ENCODE data around the gene DNAAF9.

The DNAAF9 gene

GRCh38 chr20:3410464-3410863, 3.0 kb upstream of the DNAAF9 start:
- no peak for DNase-seq (ENCODE audit: low spot score)

GRCh38 chr20:3409417-3409816, 1.9 kb upstream of the DNAAF9 start:
- DNase-seq (ENCODE audit: low spot score) = no peak

GRCh38 chr20:3407771-3408637, 535 bp upstream of the DNAAF9 start:
- DNase-seq (ENCODE audit: low spot score) = peak; percentile 91

GRCh38 chr20:3406481-3407039, 909 bp downstream of the DNAAF9 start:
- no peak for DNase-seq (ENCODE audit: low spot score)

GRCh38 chr20:3405696-3406358, 1.6 kb downstream of the DNAAF9 start:
- DNase-seq (ENCODE audit: low spot score) = no peak

- no peak for DNase-seq (ENCODE audit: low spot score)
These were observed 2.3 kb downstream of the DNAAF9 start for GRCh38 chr20:3405139-3405538.

GRCh38 chr20:3404402-3404801, 3.1 kb downstream of the DNAAF9 start:
- no peak for DNase-seq (ENCODE audit: low spot score)

GRCh38 chr20:3403741-3404140, 3.7 kb downstream of the DNAAF9 start:
- no peak for DNase-seq (ENCODE audit: low spot score)

GRCh38 chr20:3402453-3402852, 5.0 kb downstream of the DNAAF9 start:
- DNase-seq (ENCODE audit: low spot score) = no peak

GRCh38 chr20:3400260-3401155, 7.0 kb downstream of the DNAAF9 start:
- no peak for DNase-seq (ENCODE audit: low spot score)

GRCh38 chr20:3398681-3399252, 8.7 kb downstream of the DNAAF9 start:
- no peak for DNase-seq (ENCODE audit: low spot score)

GRCh38 chr20:3396492-3396891, 11.0 kb downstream of the DNAAF9 start:
- no peak for DNase-seq (ENCODE audit: low spot score)

GRCh38 chr20:3392756-3393155, 14.7 kb downstream of the DNAAF9 start:
- no peak for DNase-seq (ENCODE audit: low spot score)

- no peak for DNase-seq (ENCODE audit: low spot score)
These were observed 16.6 kb downstream of the DNAAF9 start for GRCh38 chr20:3390759-3391425.

- DNase-seq (ENCODE audit: low spot score) = no peak
These were observed 23.5 kb downstream of the DNAAF9 start for GRCh38 chr20:3383878-3384495.

GRCh38 chr20:3382836-3383235, 24.6 kb downstream of the DNAAF9 start:
- no peak for DNase-seq (ENCODE audit: low spot score)

- no peak for DNase-seq (ENCODE audit: low spot score)
These were observed 27.0 kb downstream of the DNAAF9 start for GRCh38 chr20:3380228-3381070.

- DNase-seq (ENCODE audit: low spot score) = no peak
These were observed 29.3 kb downstream of the DNAAF9 start for GRCh38 chr20:3378138-3378537.

- no peak for DNase-seq (ENCODE audit: low spot score)
These were observed 29.8 kb downstream of the DNAAF9 start for GRCh38 chr20:3377644-3378043.

GRCh38 chr20:3374296-3374695, 33.2 kb downstream of the DNAAF9 start:
- DNase-seq (ENCODE audit: low spot score) = no peak
